HG02970 (cell line): ENCODE measurements around the gene ADAD2.
"Not testable (repeated sequence)": the region's sequence is repeated elsewhere in the genome, so short reads cannot be mapped to it uniquely, and the experiment has no call there.

Experiments
- ATAC-seq: cut with Tn5 transposase; IDR thresholded peaks from one replicate; pipeline ENCODE4 v1.9.1; 2021; ENCODE audit warnings: mild to moderate bottlenecking, moderate library complexity, moderate number of reproducible peaks; ENCODE audit not compliant: unreplicated experiment, low FRiP score

Gene ADAD2

GRCh38 chr16:84195201-84196093 is 4.5 kb downstream of the ADAD2 start:
- no peak for ATAC-seq

- no peak for ATAC-seq
Observed at GRCh38 chr16:84196101-84196500, 5.1 kb downstream of the ADAD2 start.

GRCh38 chr16:84196727-84197394 is 5.9 kb downstream of the ADAD2 start:
- no peak for ATAC-seq

- ATAC-seq = no peak
Observed at GRCh38 chr16:84197466-84198128, 6.6 kb downstream of the ADAD2 start.

- no peak for ATAC-seq
Observed at GRCh38 chr16:84198401-84198800, 7.4 kb downstream of the ADAD2 start.

GRCh38 chr16:84199097-84199496 is 8.1 kb downstream of the ADAD2 start:
- no peak for ATAC-seq

GRCh38 chr16:84199861-84200260 is 8.9 kb downstream of the ADAD2 start:
- ATAC-seq = no peak

GRCh38 chr16:84204551-84204950 is 13.6 kb downstream of the ADAD2 start:
- ATAC-seq = not testable (repeated sequence)

GRCh38 chr16:84205123-84205522 is 14.2 kb downstream of the ADAD2 start:
- not testable (repeated sequence) for ATAC-seq

- no peak for ATAC-seq
Observed at GRCh38 chr16:84205976-84206691, 15.2 kb downstream of the ADAD2 start.

GRCh38 chr16:84207251-84207650 is 16.3 kb downstream of the ADAD2 start:
- ATAC-seq = no peak

GRCh38 chr16:84207879-84208278 is 16.9 kb downstream of the ADAD2 start:
- ATAC-seq = no peak

GRCh38 chr16:84209989-84210388 is 19.0 kb downstream of the ADAD2 start:
- no peak for ATAC-seq

GRCh38 chr16:84212154-84212553 is 21.2 kb downstream of the ADAD2 start:
- ATAC-seq = no peak

GRCh38 chr16:84212631-84213030 is 21.7 kb downstream of the ADAD2 start:
- no peak for ATAC-seq

- no peak for ATAC-seq
Observed at GRCh38 chr16:84214451-84215066, 23.6 kb downstream of the ADAD2 start.

- no peak for ATAC-seq
Observed at GRCh38 chr16:84215531-84215930, 24.6 kb downstream of the ADAD2 start.

- not testable (repeated sequence) for ATAC-seq
Observed at GRCh38 chr16:84216144-84216543, 25.2 kb downstream of the ADAD2 start.

GRCh38 chr16:84218176-84218823 is 27.3 kb downstream of the ADAD2 start:
- no peak for ATAC-seq

GRCh38 chr16:84218956-84219355 is 28.0 kb downstream of the ADAD2 start:
- ATAC-seq = no peak
